ENCODE measurements around the gene HELB. TPM values are rescaled to one million over a fixed set of nuclear protein-coding genes. Genes with fewer than 3 reads are reported as not detected.
"Not testable (repeated sequence)": the region's sequence is repeated elsewhere in the genome, so short reads cannot be mapped to it uniquely, and the experiment has no call there.

Gene HELB
- total RNA-seq, 2 donors from 2014 or later = 29.4 to 45.9 TPM

GRCh38 chr12:66289485-66289884, 12.8 kb upstream of the HELB start:
- Mint-ChIP-seq H3K27ac (peak overlapping the region in 1 of 2 donors; percentile 73), H3K36me3 (peaks cover 0 to 25% of the 10 kb centered on the region in 2 donors), H3K9me3 (peaks cover 15 to 33% of the 10 kb centered on the region in 2 donors)
- ATAC-seq = no peak
- no peak for DNase-seq (ENCODE audit: low spot score in 2 of 2)

DNA sequence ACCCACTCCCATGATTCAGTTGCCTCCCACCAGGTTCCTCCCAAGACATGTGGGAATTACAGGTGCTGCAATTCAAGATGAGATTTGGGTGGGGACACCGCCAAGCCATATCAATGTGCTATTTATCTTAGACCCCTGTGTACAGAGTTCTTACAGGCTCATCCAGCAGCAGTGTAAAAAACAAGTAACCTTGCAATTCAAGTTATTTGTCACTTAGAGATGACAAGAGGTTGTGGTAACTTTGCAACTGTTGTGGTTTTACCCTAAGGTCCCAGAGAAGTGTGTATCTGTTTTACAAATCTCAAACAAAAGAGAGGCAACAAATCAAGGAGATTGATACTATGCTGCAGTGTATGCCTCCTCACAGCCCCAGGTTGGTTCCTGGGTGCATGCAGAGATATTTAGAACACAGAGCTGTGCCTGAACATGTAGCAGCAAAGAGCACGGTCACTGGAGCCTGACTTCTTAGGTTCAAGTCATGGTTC, 11.5 kb upstream of the HELB start:
- peaks cover 0 to 25% of the 10 kb centered on the region in 2 donors for H3K36me3 Mint-ChIP-seq
- H3K9me3 Mint-ChIP-seq = peaks cover 15 to 33% of the 10 kb centered on the region in 2 donors
- peak overlapping the region; percentile 32 to 73 for H3K27ac Mint-ChIP-seq
- DNase-seq (ENCODE audit: low spot score in 2 of 2) (no peak), ATAC-seq (peak; percentile 42 to 78)

- Mint-ChIP-seq H3K36me3 (peaks cover 0 to 6% of the 10 kb centered on the region in 2 donors), H3K9me3 (peaks cover 3 to 13% of the 10 kb centered on the region in 2 donors), H3K27ac (no peak overlapping the region)
- DNase-seq (ENCODE audit: low spot score in 2 of 2) (no peak), ATAC-seq (peak in 1 of 2 donors; percentile 26)
These were observed 6.1 kb upstream of the HELB start for GRCh38 chr12:66296176-66296683.

- Mint-ChIP-seq H3K36me3 (peaks cover 0 to 1% of the 10 kb centered on the region in 2 donors), H3K9me3 (peaks cover 0 to 8% of the 10 kb centered on the region in 2 donors), H3K27ac (no peak overlapping the region)
- ATAC-seq (no peak), DNase-seq (ENCODE audit: low spot score in 2 of 2) (no peak)
These were observed 5.2 kb upstream of the HELB start for GRCh38 chr12:66297080-66297479.

GRCh38 chr12:66297923-66298322, 4.4 kb upstream of the HELB start:
- ATAC-seq (no peak), DNase-seq (ENCODE audit: low spot score in 2 of 2) (no peak)
- Mint-ChIP-seq H3K27ac (no peak overlapping the region), H3K9me3 (peaks cover 0 to 5% of the 10 kb centered on the region in 2 donors), H3K36me3 (peaks cover 7% of the 10 kb centered on the region in 2 donors)

GRCh38 chr12:66302827-66303169, 505 bp downstream of the HELB start:
- H3K36me3 Mint-ChIP-seq = peaks cover 27 to 46% of the 10 kb centered on the region in 2 donors
- H3K9me3 Mint-ChIP-seq = no peaks in the 10 kb centered on the region
- H3K27ac Mint-ChIP-seq = peak overlapping the region; percentile 99 to 100
- no peak for DNase-seq (ENCODE audit: low spot score in 2 of 2)
- ATAC-seq = no peak

GRCh38 chr12:66303316-66303804, 1.1 kb downstream of the HELB start:
- Mint-ChIP-seq H3K27ac (peak overlapping the region; percentile 99 to 100), H3K36me3 (peaks cover 31 to 46% of the 10 kb centered on the region in 2 donors)
- peak in 1 of 2 donors; percentile 28 for DNase-seq (ENCODE audit: low spot score in 2 of 2)
- peak; percentile 74 to 80 for ATAC-seq
- H3K9me3 Mint-ChIP-seq = not testable (repeated sequence)

DNA sequence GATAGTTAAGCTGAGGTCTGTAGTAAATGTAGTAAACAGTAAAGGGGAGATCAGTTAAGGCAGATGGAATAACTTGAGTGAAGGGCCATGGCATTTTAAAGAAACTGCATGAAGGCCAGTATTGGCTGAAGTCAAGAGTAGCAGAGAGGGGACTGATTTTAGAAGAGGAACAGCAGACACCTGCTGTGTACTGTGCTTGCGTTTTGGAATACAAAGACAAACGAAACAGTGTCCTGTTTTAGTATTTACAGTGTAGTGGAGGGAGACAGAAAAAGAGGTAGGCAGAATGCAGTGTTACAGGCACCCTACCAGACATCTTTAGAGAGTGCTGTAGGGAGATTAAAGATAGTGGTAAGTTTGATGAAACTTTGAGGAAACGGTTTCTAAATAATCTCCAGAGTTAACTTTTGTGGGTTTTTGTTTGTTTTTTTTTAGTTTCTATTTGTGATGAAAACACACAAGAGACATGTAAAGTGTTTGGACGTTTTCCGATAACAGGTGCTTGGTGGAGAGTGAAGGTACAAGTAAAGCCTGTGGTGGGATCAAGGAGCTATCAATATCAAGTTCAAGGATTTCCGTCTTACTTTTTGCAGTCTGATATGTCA, 2.1 kb downstream of the HELB start:
- Mint-ChIP-seq H3K27ac (peak overlapping the region; percentile 99 to 100), H3K9me3 (no peaks in the 10 kb centered on the region), H3K36me3 (peaks cover 36 to 46% of the 10 kb centered on the region in 2 donors)
- ATAC-seq (no peak), DNase-seq (ENCODE audit: low spot score in 2 of 2) (no peak)

GRCh38 chr12:66309606-66310005, 7.3 kb downstream of the HELB start:
- Mint-ChIP-seq H3K36me3 (peaks cover 32 to 68% of the 10 kb centered on the region in 2 donors), H3K9me3 (peaks cover 0 to 6% of the 10 kb centered on the region in 2 donors), H3K27ac (no peak overlapping the region)
- peak in 1 of 2 donors; percentile 45 for ATAC-seq
- DNase-seq (ENCODE audit: low spot score in 2 of 2) = no peak

GRCh38 chr12:66312189-66312588, 9.9 kb downstream of the HELB start:
- peaks cover 29 to 56% of the 10 kb centered on the region in 2 donors for H3K36me3 Mint-ChIP-seq
- DNase-seq (ENCODE audit: low spot score in 2 of 2) (no peak), ATAC-seq (peak; percentile 18 to 38)
- peaks cover 0 to 6% of the 10 kb centered on the region in 2 donors for H3K9me3 Mint-ChIP-seq
- no peak overlapping the region for H3K27ac Mint-ChIP-seq

- no peak for DNase-seq (ENCODE audit: low spot score in 2 of 2)
These were observed 12.0 kb downstream of the HELB start for GRCh38 chr12:66314278-66314677.

GRCh38 chr12:66319266-66319954, 17.1 kb downstream of the HELB start:
- no peaks in the 10 kb centered on the region for H3K9me3 Mint-ChIP-seq
- peaks cover 6 to 13% of the 10 kb centered on the region in 2 donors for H3K36me3 Mint-ChIP-seq
- no peak overlapping the region for H3K27ac Mint-ChIP-seq
- DNase-seq (ENCODE audit: low spot score in 2 of 2) (no peak), ATAC-seq (no peak)

More at GRCh38 chr12:66314278-66314677, 12.0 kb downstream of the HELB start:
- Mint-ChIP-seq H3K9me3 (peaks cover 0 to 6% of the 10 kb centered on the region in 2 donors), H3K27ac (no peak overlapping the region), H3K36me3 (peaks cover 19 to 53% of the 10 kb centered on the region in 2 donors)
- ATAC-seq = no peak

DNA sequence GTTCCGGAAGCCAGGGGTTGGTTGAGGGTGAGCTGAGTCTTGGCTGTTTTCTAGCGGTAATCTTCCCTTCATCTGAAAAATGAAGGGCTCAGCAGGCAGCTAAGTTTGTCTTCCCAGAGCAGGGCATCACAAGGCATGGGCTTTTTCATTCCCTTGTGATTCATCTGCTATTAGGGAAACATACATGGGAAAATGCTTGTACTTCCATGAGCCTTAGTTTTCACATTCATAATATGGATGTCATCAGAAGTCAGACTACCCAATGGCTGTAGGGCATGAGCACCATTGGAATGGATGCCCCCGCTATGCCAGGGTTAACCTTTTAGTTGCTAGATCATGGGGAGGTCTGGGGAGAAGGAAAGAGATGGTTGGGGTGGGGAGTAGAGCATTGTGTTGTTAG, 18.7 kb downstream of the HELB start:
- ATAC-seq (no peak), DNase-seq (ENCODE audit: low spot score in 2 of 2) (no peak)
- H3K36me3 Mint-ChIP-seq = peaks cover 12 to 16% of the 10 kb centered on the region in 2 donors
- H3K9me3 Mint-ChIP-seq = no peaks in the 10 kb centered on the region
- H3K27ac Mint-ChIP-seq = no peak overlapping the region

DNA sequence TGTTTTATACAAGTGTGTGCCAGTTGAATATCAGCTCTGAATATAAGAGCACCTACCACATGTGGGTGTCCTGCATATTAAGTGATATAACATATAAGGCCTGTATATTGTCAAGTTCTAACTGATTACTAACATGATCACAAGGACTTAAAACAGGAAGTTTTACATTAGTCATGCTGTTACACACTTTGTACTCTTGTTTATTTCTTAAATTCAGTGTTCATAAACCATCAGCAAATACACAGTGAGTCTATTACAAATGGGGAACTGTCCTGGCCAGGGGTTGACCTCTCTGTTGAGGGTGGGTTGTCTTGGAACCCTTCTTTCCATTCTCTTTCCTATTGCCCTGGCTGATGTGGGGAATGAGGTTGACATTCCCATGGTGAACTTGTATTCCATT, 19.1 kb downstream of the HELB start:
- ATAC-seq (no peak), DNase-seq (ENCODE audit: low spot score in 2 of 2) (no peak)
- Mint-ChIP-seq H3K36me3 (peaks cover 12 to 19% of the 10 kb centered on the region in 2 donors), H3K9me3 (no peaks in the 10 kb centered on the region), H3K27ac (no peak overlapping the region)

DNA sequence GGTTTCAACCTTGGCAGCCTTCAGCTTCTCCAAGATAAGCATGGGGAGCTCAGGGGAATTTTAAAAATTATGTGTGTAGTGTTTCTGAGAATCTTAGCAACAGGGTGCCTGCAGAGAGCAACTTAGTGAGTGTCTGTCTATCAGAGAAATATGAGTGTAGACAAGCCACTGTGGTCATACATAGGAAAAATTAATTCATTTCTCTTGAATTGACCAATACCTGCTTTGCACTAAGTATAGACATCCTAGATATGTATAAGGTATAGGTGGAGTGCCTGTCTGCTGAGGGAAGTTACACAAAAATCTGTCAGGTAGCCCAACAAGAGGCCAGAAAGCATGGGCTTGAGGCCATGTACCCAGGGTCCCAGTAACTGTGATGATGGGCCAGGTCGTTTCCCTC, 20.7 kb downstream of the HELB start:
- peak in 1 of 2 donors; percentile 5 for ATAC-seq
- Mint-ChIP-seq H3K36me3 (peaks cover 12 to 27% of the 10 kb centered on the region in 2 donors), H3K27ac (peak overlapping the region in 1 of 2 donors; percentile 9), H3K9me3 (no peaks in the 10 kb centered on the region)
- no peak for DNase-seq (ENCODE audit: low spot score in 2 of 2)

DNA sequence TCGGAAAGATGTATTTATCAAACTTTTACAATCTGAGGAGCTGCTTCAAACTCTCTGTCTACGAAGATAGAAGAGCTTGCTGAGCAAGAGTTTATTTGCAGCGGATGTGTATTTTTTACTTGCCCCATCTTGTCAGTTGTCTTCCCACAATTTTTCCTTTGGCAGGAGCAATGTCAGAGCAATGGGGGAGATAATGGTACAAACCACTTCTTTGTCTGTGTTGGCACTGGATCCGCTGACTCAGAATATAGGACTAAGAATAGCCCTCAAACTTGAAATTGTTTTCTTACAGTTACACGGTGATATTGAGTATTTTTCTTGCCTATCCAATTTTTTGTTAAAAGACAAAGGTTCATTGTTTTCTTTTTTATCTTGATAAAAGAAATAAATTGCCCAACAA, 27.6 kb downstream of the HELB start:
- no peak for DNase-seq (ENCODE audit: low spot score in 2 of 2)
- Mint-ChIP-seq H3K9me3 (no peaks in the 10 kb centered on the region), H3K27ac (no peak overlapping the region), H3K36me3 (peaks cover 22 to 51% of the 10 kb centered on the region in 2 donors)
- no peak for ATAC-seq

DNA sequence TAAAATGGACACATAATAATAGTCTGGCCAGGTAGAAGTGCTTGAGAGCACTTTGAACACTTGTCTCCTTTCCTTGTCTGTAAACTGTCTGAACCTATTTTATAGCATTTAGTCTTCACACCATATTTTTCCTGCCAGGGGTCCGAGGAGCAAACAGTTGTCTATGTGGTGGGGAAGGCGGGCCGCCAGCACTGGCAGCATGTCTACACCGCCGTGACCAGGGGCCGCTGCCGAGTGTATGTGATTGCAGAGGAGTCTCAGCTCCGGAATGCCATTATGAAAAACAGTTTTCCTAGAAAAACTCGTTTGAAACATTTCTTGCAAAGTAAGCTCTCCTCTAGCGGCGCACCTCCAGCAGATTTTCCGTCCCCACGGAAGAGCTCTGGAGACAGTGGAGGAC, 28.7 kb downstream of the HELB start:
- ATAC-seq = no peak
- peaks cover 17 to 40% of the 10 kb centered on the region in 2 donors for H3K36me3 Mint-ChIP-seq
- H3K27ac Mint-ChIP-seq = peak overlapping the region in 1 of 2 donors; percentile 1
- no peaks in the 10 kb centered on the region for H3K9me3 Mint-ChIP-seq
- DNase-seq (ENCODE audit: low spot score in 2 of 2) = no peak

All from activated naive CD4-positive, alpha-beta T cell treated with anti-CD3 and anti-CD28 coated beads, Interleukin-2, amount 50 U/mL, for 72 hours (primary cell).